WTC11 (cell line): Measurements from ENCODE around the gene ACADVL. TPM values are rescaled to one million over a fixed set of nuclear protein-coding genes. Genes with fewer than 3 reads are reported as not detected.

ENCODE experiments used
- ATAC-seq: fragments of 200-7000 bp; cut with Tn5 transposase; 2 replicates; pipeline ENCODE4 v1.10.0; 2021; ENCODE audit warnings: mild to moderate bottlenecking, moderate library complexity
- CTCF ChIA-PET: fragments of 300-600 bp; sonication (Branson Sonifier 250); formaldehyde crosslinking; loops from one replicate; lab custom pipeline; 2021; ENCODE audit warnings: antibody characterized with exemption; lab: Charles Lee
- POLR2A ChIA-PET: fragments of 350-600 bp; sonication (Branson Sonifier 250); formaldehyde crosslinking; loops from one replicate; lab custom pipeline; 2021; ENCODE audit warnings: antibody characterized with exemption; lab: Charles Lee
- DNase-seq: peaks from one replicate; pipeline ENCODE4 v3.0.0; 2021; ENCODE audit warnings: low spot score
- H3K27ac Mint-ChIP-seq: 2 replicates; pipeline ENCODE4 v1.8.0; 2021; ENCODE audit warnings: mixed read lengths
- H3K27me3 Mint-ChIP-seq: 2 replicates; pipeline ENCODE4 v1.8.0; 2021; ENCODE audit warnings: low read depth, mild to moderate bottlenecking, moderate library complexity, mixed read lengths
- H3K36me3 Mint-ChIP-seq: 2 replicates; pipeline ENCODE4 v1.8.0; 2021; ENCODE audit warnings: mixed read lengths
- H3K4me1 Mint-ChIP-seq: 2 replicates; pipeline ENCODE4 v1.8.0; 2022; ENCODE audit warnings: mixed read lengths
- H3K4me3 Mint-ChIP-seq: 2 replicates; pipeline ENCODE4 v1.8.0; 2021; ENCODE audit warnings: mild to moderate bottlenecking, moderate library complexity, mixed read lengths
- H3K9me3 Mint-ChIP-seq: 2 replicates; pipeline ENCODE4 v1.8.0; 2021; ENCODE audit warnings: mixed read lengths
- AR ChIP-seq: fragments of 250-450 bp; sonication (Bioruptor Pico); IDR thresholded peaks from 2 replicates; pipeline ENCODE4 v1.9.0; 2021; ENCODE audit warnings: mild to moderate bottlenecking
- E2F1 ChIP-seq: sonication (generic); formaldehyde crosslinking; IDR thresholded peaks from 2 replicates; pipeline ENCODE4 v1.8.0; 2022; ENCODE audit warnings: mild to moderate bottlenecking, missing genetic modification reagents
- ELF4 ChIP-seq: sonication (generic); formaldehyde crosslinking; IDR thresholded peaks from 2 replicates; pipeline ENCODE4 v1.8.1; 2022; ENCODE audit warnings: low read depth, mild to moderate bottlenecking, moderate library complexity, missing genetic modification reagents
- ERG ChIP-seq: fragments of 250-450 bp; sonication (Bioruptor Pico); IDR thresholded peaks from 2 replicates; pipeline ENCODE4 v1.8.0; 2021; ENCODE audit warnings: mild to moderate bottlenecking
- ESRRA ChIP-seq: sonication (generic); formaldehyde crosslinking; IDR thresholded peaks from 2 replicates; pipeline ENCODE4 v1.8.1; 2022; ENCODE audit warnings: mild to moderate bottlenecking, missing genetic modification reagents, borderline replicate concordance
- FOXK1 ChIP-seq: sonication (generic); formaldehyde crosslinking; IDR thresholded peaks from 2 replicates; pipeline ENCODE4 v1.8.0; 2022; ENCODE audit warnings: mild to moderate bottlenecking, moderate library complexity, missing genetic modification reagents
- GABPB1 ChIP-seq: sonication (generic); formaldehyde crosslinking; IDR thresholded peaks from 2 replicates; pipeline ENCODE4 v1.8.1; 2023; ENCODE audit warnings: mild to moderate bottlenecking, missing genetic modification reagents
- JUN ChIP-seq: sonication (generic); formaldehyde crosslinking; IDR thresholded peaks from 2 replicates; pipeline ENCODE4 v1.8.0; 2023; ENCODE audit warnings: mild to moderate bottlenecking, missing genetic modification reagents
- KAT7 ChIP-seq: sonication (generic); formaldehyde crosslinking; IDR thresholded peaks from 2 replicates; pipeline ENCODE4 v1.8.1; 2023; ENCODE audit warnings: missing genetic modification reagents, mild to moderate bottlenecking, borderline replicate concordance
- NFE2L1 ChIP-seq: sonication (generic); formaldehyde crosslinking; IDR thresholded peaks from 2 replicates; pipeline ENCODE4 v1.8.1; 2023; ENCODE audit warnings: missing genetic modification reagents
- SMAD3 ChIP-seq: sonication (generic); formaldehyde crosslinking; IDR thresholded peaks from 2 replicates; pipeline ENCODE4 v1.8.0; 2022; ENCODE audit warnings: missing genetic modification reagents, mild to moderate bottlenecking, borderline replicate concordance
- SP1 ChIP-seq: sonication (generic); formaldehyde crosslinking; conservative IDR thresholded peaks from 2 replicates; pipeline ENCODE4 v1.8.1; 2022; ENCODE audit warnings: missing genetic modification reagents
- TEAD1 ChIP-seq: sonication (generic); formaldehyde crosslinking; IDR thresholded peaks from 2 replicates; pipeline ENCODE4 v1.8.0; 2022; ENCODE audit warnings: mild to moderate bottlenecking, missing genetic modification reagents
- TP53 ChIP-seq: sonication (generic); formaldehyde crosslinking; IDR thresholded peaks from 2 replicates; pipeline ENCODE4 v1.8.1; 2023; ENCODE audit warnings: mild to moderate bottlenecking, missing genetic modification reagents
- USF2 ChIP-seq: sonication (generic); formaldehyde crosslinking; IDR thresholded peaks from 2 replicates; pipeline ENCODE4 v1.8.1; 2023; ENCODE audit warnings: mild to moderate bottlenecking, missing genetic modification reagents, moderate library complexity
- ZNF138 ChIP-seq: sonication (generic); formaldehyde crosslinking; conservative IDR thresholded peaks from 2 replicates; pipeline ENCODE4 v1.8.1; 2022; ENCODE audit warnings: mild to moderate bottlenecking, moderate library complexity, missing genetic modification reagents
- ZNF263 ChIP-seq: sonication (generic); formaldehyde crosslinking; IDR thresholded peaks from 2 replicates; pipeline ENCODE4 v1.8.1; 2022; ENCODE audit warnings: low read depth, mild to moderate bottlenecking, moderate library complexity, missing genetic modification reagents
- total RNA-seq: library from RNA; stranded (reverse); gene quantifications from 3 replicates; pipeline ENCODE4 v1.2.3, GENCODE V29; 2021
- TF ChIP-seq, protein P1 (sequence below): sonication (generic); formaldehyde crosslinking; IDR thresholded peaks from 2 replicates; pipeline ENCODE4 v1.8.1; 2023; ENCODE audit warnings: mild to moderate bottlenecking, missing genetic modification reagents, borderline replicate concordance
- TF ChIP-seq, protein P2 (sequence below): sonication (generic); formaldehyde crosslinking; IDR thresholded peaks from 2 replicates; pipeline ENCODE4 v1.8.1; 2023; ENCODE audit warnings: mild to moderate bottlenecking, moderate library complexity, missing genetic modification reagents

ACADVL gene
- total RNA-seq, 1 experiment from 2014 or later, result 236 TPM

- Mint-ChIP-seq H3K36me3 (peaks cover 33% of the 10 kb centered on the region), H3K27me3 (no peaks in the 10 kb centered on the region), H3K27ac (peak within 1 kb of the TSS; percentile 100), H3K4me1 (peaks cover 29% of the 10 kb centered on the region), H3K4me3 (peak within 1 kb of the TSS; percentile 92), H3K9me3 (no peaks in the 10 kb centered on the region)
- TF ChIP-seq AR (CRISPR knock-in tag) (no peak), TP53 (CRISPR knock-in tag) (no peak), ELF4 (CRISPR knock-in tag) (no peak), FOXK1 (no peak), ZNF138 (no peak), ZNF263 (no peak), SP1 (CRISPR knock-in tag) (peak; percentile 12; the same call in 1 of the 2 replicates)
- TF ChIP-seq, protein P1, sequence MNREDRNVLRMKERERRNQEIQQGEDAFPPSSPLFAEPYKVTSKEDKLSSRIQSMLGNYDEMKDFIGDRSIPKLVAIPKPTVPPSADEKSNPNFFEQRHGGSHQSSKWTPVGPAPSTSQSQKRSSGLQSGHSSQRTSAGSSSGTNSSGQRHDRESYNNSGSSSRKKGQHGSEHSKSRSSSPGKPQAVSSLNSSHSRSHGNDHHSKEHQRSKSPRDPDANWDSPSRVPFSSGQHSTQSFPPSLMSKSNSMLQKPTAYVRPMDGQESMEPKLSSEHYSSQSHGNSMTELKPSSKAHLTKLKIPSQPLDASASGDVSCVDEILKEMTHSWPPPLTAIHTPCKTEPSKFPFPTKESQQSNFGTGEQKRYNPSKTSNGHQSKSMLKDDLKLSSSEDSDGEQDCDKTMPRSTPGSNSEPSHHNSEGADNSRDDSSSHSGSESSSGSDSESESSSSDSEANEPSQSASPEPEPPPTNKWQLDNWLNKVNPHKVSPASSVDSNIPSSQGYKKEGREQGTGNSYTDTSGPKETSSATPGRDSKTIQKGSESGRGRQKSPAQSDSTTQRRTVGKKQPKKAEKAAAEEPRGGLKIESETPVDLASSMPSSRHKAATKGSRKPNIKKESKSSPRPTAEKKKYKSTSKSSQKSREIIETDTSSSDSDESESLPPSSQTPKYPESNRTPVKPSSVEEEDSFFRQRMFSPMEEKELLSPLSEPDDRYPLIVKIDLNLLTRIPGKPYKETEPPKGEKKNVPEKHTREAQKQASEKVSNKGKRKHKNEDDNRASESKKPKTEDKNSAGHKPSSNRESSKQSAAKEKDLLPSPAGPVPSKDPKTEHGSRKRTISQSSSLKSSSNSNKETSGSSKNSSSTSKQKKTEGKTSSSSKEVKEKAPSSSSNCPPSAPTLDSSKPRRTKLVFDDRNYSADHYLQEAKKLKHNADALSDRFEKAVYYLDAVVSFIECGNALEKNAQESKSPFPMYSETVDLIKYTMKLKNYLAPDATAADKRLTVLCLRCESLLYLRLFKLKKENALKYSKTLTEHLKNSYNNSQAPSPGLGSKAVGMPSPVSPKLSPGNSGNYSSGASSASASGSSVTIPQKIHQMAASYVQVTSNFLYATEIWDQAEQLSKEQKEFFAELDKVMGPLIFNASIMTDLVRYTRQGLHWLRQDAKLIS (CRISPR knock-in tag), result no peak
- ChIA-PET CTCF (interaction anchor here (1.2 kb wide), 2 partner anchors 57 to 309 kb away, joined by 3 to 6 read pairs; no protein-coding TSS in a partner anchor), POLR2A (interaction anchor here (0.6 to 1.4 kb wide), 4 partner anchors 9 to 31 kb away, joined by 3 to 8 read pairs (median 5); partner anchors contain the start of genes ACADVL, CLDN7, GABARAP and PHF23)
- ATAC-seq, result peak; percentile 89
- peak; percentile 97 for DNase-seq
Measured at GRCh38 chr17:7251661-7252175, 32.0 kb downstream of the ACADVL start, which contains the start of gene CTDNEP1. CTDNEP1 (minus strand) TSS chr17:7251734; CDS start chr17:7251296, 438 bp downstream.

GRCh38 chr17:7252176-7253043, 32.7 kb downstream of the ACADVL start, which contains the start of gene ELP5:
ELP5 (plus strand) TSS chr17:7252215; CDS start chr17:7252551, 336 bp downstream.
- H3K36me3 Mint-ChIP-seq, result peaks cover 30% of the 10 kb centered on the region
- H3K9me3 Mint-ChIP-seq, result no peaks in the 10 kb centered on the region
- ChIA-PET POLR2A (interaction anchor here (1.2 to 1.4 kb wide), 2 partner anchors 10 to 12 kb away, joined by 5 to 8 read pairs; partner anchors contain the start of genes GABARAP and PHF23), CTCF (no interaction called here)
- H3K27ac Mint-ChIP-seq, result peak within 1 kb of the TSS; percentile 100
- DNase-seq (peak; percentile 96), ATAC-seq (peak; percentile 62)
- H3K27me3 Mint-ChIP-seq, result no peaks in the 10 kb centered on the region
- peak within 1 kb of the TSS; percentile 92 for H3K4me3 Mint-ChIP-seq
- peaks cover 24% of the 10 kb centered on the region for H3K4me1 Mint-ChIP-seq
- TF ChIP-seq ERG (CRISPR knock-in tag) (no peak), KAT7 (0 out of 2 replicates have a peak, but pooled peaks have one; percentile 84), GABPB1 (CRISPR knock-in tag) (peak; percentile 60; the same call in 1 of the 2 replicates), SP1 (CRISPR knock-in tag) (peak; percentile 56), NFE2L1 (CRISPR knock-in tag) (no peak), E2F1 (CRISPR knock-in tag) (no peak), JUN (no peak), ESRRA (CRISPR knock-in tag) (0 out of 2 replicates have a peak, but pooled peaks have one; percentile 66), USF2 (CRISPR knock-in tag) (0 out of 2 replicates have a peak, but pooled peaks have one; percentile 7), TEAD1 (CRISPR knock-in tag) (peak; percentile 53; the same call in 1 of the 2 replicates), FOXK1 (peak; percentile 92), SMAD3 (CRISPR knock-in tag) (0 out of 2 replicates have a peak, but pooled peaks have one; percentile 31)
- TF ChIP-seq, protein P2, sequence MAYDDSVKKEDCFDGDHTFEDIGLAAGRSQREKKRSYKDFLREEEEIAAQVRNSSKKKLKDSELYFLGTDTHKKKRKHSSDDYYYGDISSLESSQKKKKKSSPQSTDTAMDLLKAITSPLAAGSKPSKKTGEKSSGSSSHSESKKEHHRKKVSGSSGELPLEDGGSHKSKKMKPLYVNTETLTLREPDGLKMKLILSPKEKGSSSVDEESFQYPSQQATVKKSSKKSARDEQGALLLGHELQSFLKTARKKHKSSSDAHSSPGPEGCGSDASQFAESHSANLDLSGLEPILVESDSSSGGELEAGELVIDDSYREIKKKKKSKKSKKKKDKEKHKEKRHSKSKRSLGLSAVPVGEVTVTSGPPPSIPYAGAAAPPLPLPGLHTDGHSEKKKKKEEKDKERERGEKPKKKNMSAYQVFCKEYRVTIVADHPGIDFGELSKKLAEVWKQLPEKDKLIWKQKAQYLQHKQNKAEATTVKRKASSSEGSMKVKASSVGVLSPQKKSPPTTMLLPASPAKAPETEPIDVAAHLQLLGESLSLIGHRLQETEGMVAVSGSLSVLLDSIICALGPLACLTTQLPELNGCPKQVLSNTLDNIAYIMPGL (CRISPR knock-in tag), result peak; percentile 63; the same call in 1 of the 2 replicates
